Measurements from ENCODE around the gene OR10X1.

OR10X1 gene, protein sequence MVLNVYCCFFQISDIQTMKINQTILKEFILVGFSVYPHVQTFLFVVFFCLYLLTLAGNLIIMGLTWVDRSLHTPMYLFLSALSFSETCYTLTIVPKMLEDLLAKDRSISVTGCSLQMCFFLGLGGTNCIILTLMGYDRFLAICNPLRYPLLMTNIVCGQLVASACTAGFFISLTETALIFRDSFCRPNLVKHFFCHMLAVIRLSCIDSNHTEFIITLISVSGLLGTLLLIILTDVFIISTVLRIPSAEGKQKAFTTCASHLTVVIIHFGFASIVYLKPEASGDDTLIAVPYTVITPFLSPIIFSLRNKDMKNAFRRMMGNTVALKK

GRCh38 chr1:158579733-158580132, at the start of gene OR10X1:
Gene OR10X1, minus strand, starts transcription at chr1:158579899. Its CDS starts 0 bp downstream, at chr1:158579899.
- no peak for DNase-seq (ENCODE audit: low read depth)

DNA sequence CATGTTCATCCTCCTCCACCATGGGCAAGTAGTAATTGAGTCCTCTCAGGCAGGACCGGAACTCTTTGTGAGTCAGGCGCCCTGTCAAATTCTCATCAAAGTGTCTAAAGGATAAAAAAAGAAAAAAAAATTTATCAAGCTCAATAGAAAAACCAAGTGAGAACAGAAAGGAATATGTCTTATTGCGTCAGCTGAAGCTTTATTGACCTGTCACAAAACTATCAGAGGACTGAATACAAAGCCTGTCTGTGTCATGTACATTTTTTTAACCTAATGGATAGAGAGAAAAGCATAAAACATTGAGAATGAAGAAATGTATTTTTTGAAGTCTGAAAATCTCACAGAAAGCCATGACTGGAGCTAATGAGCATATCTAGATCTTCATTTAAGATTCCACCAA, 34.1 kb upstream of the OR10X1 start:
- no peak for DNase-seq (ENCODE audit: low read depth)

GRCh38 chr1:158611916-158612315, 32.2 kb upstream of the OR10X1 start:
- DNase-seq (ENCODE audit: low read depth): no peak

- DNase-seq (ENCODE audit: low read depth): no peak
Observed at GRCh38 chr1:158607296-158607695, 27.6 kb upstream of the OR10X1 start.

DNA sequence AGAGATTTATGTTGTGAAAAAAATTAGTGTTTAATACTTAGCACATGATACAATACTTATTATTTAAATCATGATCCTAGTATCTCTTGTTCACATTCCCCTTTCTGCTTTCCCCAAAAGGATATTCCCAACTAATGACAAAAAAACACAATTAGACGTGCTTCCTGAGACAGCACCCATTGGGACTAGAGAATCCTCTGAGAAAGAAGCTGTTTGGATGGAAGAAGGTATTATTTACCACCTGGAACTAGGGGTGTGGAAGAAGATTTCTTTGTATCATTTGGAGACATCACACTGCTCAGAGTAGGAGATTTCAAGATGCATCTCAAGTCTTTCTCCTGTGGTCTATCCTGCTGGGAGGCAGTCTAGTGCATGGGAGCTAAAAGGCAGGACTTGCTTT, 25.3 kb upstream of the OR10X1 start, which contains the start of gene OR10Z1:
TSS of gene OR10Z1 (plus strand) at position 301 of the 400 bp plus-strand sequence. CDS start 1,171 bp downstream, outside the sequence.
- DNase-seq (ENCODE audit: low read depth): no peak

- DNase-seq (ENCODE audit: low read depth): no peak
Observed at GRCh38 chr1:158600735-158601134, 21.0 kb upstream of the OR10X1 start.

DNA sequence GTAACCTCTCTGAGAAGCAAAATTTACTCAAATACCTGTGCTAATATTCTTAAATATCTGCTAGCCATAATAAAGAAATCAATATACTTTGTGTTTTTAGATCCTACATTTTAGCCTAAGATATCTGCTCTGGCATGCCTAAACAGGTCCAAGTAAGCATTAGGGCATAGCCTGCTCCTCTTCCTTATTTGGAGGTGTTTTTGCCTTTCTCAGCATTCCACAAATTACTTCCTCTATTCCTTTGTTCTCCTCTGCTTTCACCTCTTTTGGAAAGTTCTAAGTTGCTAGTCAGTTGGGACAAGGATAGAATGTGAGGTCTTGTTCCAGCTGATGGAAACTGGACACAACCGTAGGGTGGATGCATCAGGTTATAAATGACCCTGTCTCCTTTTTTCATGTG, 7.2 kb upstream of the OR10X1 start:
- DNase-seq (ENCODE audit: low read depth): no peak

DNA sequence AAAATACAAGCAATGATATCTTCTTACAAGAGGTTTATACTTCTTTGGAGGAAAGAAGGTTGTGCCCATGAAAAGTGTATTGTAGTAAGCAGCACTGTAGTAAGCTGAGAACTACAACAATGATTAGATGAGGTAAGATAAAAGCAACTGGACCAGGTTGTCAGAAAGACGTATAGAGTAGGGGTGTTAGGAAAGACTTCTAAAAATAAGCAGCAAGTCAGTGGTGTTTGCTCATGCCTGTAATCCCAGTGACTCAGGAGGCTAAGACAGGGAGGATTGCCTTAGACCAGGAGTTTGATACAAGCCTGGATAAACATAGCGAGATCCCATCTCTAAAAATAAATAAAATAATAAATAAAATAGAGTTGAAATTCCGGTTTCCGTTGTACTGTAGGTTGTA, 4.3 kb upstream of the OR10X1 start:
- DNase-seq (ENCODE audit: low read depth): no peak

DNA sequence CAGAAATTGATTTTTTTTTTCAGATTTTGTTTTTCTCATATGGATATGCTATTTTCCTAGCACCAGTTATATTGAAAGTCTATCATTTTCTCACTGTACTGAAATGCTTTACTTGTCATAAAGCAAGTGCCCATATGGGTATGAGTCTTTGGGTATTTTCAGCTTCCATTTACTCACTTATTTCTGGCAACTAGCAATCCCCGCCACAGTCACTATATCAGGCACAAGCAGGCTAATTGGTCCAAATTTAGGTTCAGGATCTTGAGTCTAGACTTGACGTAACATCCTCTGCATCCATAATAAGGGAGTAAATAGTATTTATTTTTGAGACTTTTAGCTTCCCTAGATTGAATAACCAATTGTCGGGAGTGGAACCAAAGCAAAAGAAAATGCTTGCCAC, 2.1 kb downstream of the OR10X1 start:
- DNase-seq (ENCODE audit: low read depth): no peak

DNA sequence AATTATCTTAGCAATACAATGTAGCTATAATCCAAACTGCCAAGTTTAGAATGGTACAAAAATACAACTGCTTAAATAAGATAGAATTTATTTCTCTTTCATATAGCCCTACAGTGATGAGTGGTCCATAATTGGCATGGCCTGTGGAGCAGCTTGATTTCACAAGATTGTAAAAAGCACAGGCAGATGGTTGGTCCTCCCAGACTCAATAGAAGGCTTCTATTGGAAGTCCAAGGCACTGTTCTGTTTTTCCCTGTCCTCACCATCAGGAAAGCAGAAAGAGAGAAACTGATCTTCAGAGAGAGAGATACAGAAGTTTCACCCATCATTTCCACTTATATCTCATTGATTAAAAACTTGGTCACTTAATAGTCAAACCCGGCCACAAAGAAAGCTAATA, 7.5 kb downstream of the OR10X1 start:
- no peak for DNase-seq (ENCODE audit: low read depth)

GRCh38 chr1:158570480-158570879, 9.2 kb downstream of the OR10X1 start, which contains the start of gene OR6P1:
Gene OR6P1, minus strand, starts transcription at chr1:158570580. Its CDS starts 6,976 bp downstream, at chr1:158563604.
- no peak for DNase-seq (ENCODE audit: low read depth)

GRCh38 chr1:158564608-158565007, 15.1 kb downstream of the OR10X1 start:
- DNase-seq (ENCODE audit: low read depth): no peak

DNA sequence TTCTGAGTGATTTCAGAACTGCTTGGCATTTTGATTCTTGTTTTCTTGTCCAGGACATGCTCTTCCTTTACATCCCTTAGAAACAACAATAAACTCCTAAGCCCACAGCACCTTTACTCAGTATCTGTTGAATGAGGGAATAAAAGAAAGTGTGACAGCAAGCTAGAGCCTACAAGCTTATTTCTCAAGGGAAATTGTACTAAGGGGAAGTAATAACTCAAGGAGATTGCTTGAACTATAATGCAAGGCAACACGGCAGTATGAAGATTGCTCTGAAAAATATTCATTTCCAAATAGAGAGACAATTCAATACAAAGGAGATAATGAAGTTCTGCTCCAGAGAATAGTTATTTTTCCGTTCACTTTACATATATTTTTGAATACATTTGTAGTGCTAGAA, 15.8 kb downstream of the OR10X1 start:
- DNase-seq (ENCODE audit: low read depth): no peak

- no peak for DNase-seq (ENCODE audit: low read depth)
Observed at GRCh38 chr1:158559696-158560095, 20.0 kb downstream of the OR10X1 start.

GRCh38 chr1:158554352-158554751, 25.3 kb downstream of the OR10X1 start, which contains the start of gene OR6Y1:
Gene OR6Y1, minus strand, starts transcription at chr1:158554405. Its CDS starts 6,300 bp downstream, at chr1:158548105.
- no peak for DNase-seq (ENCODE audit: low read depth)

GRCh38 chr1:158552296-158552695, 27.4 kb downstream of the OR10X1 start:
- no peak for DNase-seq (ENCODE audit: low read depth)

DNA sequence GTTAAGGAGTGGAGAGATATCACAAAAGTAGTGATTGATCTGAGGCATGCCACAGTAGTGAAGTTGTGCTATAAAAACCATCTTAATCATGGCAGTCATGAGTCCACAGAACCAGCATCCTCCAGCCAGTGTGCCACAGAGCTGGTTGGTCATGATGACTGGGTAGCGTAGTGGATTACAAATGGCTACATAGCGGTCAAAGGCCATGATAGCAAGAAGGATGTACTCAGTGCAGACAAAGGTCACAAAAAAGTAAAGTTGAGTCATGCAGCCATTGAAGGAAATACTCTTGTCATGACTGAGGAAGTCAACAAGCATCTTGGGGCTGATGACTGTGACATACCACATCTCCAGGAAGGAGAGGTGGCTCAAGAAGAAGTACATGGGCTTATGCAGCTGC, 32.2 kb downstream of the OR10X1 start:
- DNase-seq (ENCODE audit: low read depth): no peak

DNA sequence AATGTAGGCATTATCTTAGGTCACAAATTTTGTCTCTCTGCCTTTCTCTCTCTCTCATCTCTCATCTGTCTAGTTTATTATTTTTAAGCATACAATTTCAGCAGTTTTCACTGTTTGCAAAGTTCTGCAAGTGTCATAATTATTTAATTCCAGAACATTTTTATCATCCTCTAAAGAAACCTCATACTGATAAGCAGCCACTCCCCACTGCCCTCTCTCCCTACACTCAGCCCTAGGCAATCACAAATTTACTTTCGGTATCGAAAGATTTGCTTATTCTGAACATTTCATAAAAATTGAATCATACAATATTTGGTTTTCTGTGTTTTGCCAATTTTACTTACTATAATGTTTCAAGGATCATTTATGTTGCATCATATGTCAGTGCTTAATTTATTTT, 42.1 kb downstream of the OR10X1 start:
- no peak for DNase-seq (ENCODE audit: low read depth)

DNA sequence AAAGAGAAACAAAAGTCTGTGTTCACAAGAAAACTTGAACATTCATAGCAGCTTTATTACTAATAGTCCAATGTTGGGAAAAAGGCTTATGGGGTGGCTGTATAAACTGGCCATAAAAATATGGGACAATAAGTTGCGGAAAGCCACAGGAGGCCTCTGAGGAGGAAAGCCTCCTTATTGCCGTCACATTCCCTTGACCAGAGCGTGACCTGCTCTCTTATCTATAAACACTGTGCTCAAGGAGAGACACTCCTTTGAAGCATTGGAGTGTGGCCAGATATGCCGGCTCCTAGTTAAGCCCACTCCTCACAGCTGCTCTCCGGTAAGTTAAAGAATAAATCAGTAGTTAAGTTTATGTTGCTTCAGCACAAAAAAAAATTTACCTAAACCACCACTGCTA, 45.2 kb downstream of the OR10X1 start:
- no peak for DNase-seq (ENCODE audit: low read depth)

All from stimulated activated CD8-positive, alpha-beta memory T cell treated with anti-CD3 and anti-CD28 coated beads, Interleukin-12 subunit alpha, Interleukin-12 subunit beta, amount 100 ng/mL, for 1 hour (primary cell).